ENCODE measurements around the gene RPS6KA5. TPM values are rescaled to one million over a fixed set of nuclear protein-coding genes. Genes with fewer than 3 reads are reported as not detected.
"Not testable (repeated sequence)": the region's sequence is repeated elsewhere in the genome, so short reads cannot be mapped to it uniquely, and the experiment has no call there.

Gene RPS6KA5
- total RNA-seq = 0.48 to 0.65 TPM (median 0.54 TPM) in 3 replicates
- long read RNA-seq, full-length matches to known transcripts = 1 of 1 reads
- long read RNA-seq, partial matches to known transcripts = 0 of 1 reads
- long read RNA-seq, other reads (novel, unspliced or antisense) = 0 of 1 reads

- no peaks in the 10 kb centered on the region for H3K36me3 Mint-ChIP-seq (ENCODE audit: low read depth)
- DNase-seq (ENCODE audit: low spot score) = peak; percentile 100
- peak; percentile 62 for TF ChIP-seq CTCF (IDR thresholded peaks at IDR 0.05)
- no peak within 1 kb of the TSS for H3K27ac Mint-ChIP-seq (ENCODE audit: unreplicated experiment)
- H3K9me3 Mint-ChIP-seq (ENCODE audit: low read depth) = no peaks in the 10 kb centered on the region
- H3K27me3 Mint-ChIP-seq (ENCODE audit: low read depth) = peaks cover 3% of the 10 kb centered on the region
- peaks cover 4% of the 10 kb centered on the region for H3K4me1 Mint-ChIP-seq (ENCODE audit: low read depth)
- H3K4me3 Mint-ChIP-seq (ENCODE audit: unreplicated experiment) = peak within 1 kb of the TSS; percentile 64
Measured at GRCh38 chr14:91060351-91061055, at the start of gene RPS6KA5. Gene RPS6KA5, minus strand, starts transcription at chr14:91060641. Its CDS starts 207 bp downstream, at chr14:91060434.

GRCh38 chr14:91108941-91109611 is 48.6 kb upstream of the RPS6KA5 start:
- DNase-seq (ENCODE audit: low spot score) = no peak
- Mint-ChIP-seq H3K4me3 (ENCODE audit: unreplicated experiment) (no peak overlapping the region), H3K36me3 (ENCODE audit: low read depth) (no peaks in the 10 kb centered on the region), H3K27me3 (ENCODE audit: low read depth) (peaks cover 2% of the 10 kb centered on the region), H3K4me1 (ENCODE audit: low read depth) (peaks cover 23% of the 10 kb centered on the region), H3K9me3 (ENCODE audit: low read depth) (no peaks in the 10 kb centered on the region), H3K27ac (ENCODE audit: unreplicated experiment) (no peak overlapping the region)
- TF ChIP-seq CTCF (IDR thresholded peaks at IDR 0.05) = no peak

- no peak for DNase-seq (ENCODE audit: low spot score)
- no peaks in the 10 kb centered on the region for H3K9me3 Mint-ChIP-seq (ENCODE audit: low read depth)
- H3K36me3 Mint-ChIP-seq (ENCODE audit: low read depth) = no peaks in the 10 kb centered on the region
- H3K27me3 Mint-ChIP-seq (ENCODE audit: low read depth) = peaks cover 10% of the 10 kb centered on the region
- no peak overlapping the region for H3K4me3 Mint-ChIP-seq (ENCODE audit: unreplicated experiment)
- no peak overlapping the region for H3K27ac Mint-ChIP-seq (ENCODE audit: unreplicated experiment)
- no peaks in the 10 kb centered on the region for H3K4me1 Mint-ChIP-seq (ENCODE audit: low read depth)
- TF ChIP-seq CTCF (IDR thresholded peaks at IDR 0.05) = no peak
Measured at GRCh38 chr14:91103116-91103515, 42.7 kb upstream of the RPS6KA5 start.

- no peaks in the 10 kb centered on the region for H3K4me1 Mint-ChIP-seq (ENCODE audit: low read depth)
- no peak for DNase-seq (ENCODE audit: low spot score)
- no peak overlapping the region for H3K4me3 Mint-ChIP-seq (ENCODE audit: unreplicated experiment)
- H3K9me3 Mint-ChIP-seq (ENCODE audit: low read depth) = no peaks in the 10 kb centered on the region
- TF ChIP-seq CTCF (IDR thresholded peaks at IDR 0.05) = no peak
- H3K27me3 Mint-ChIP-seq (ENCODE audit: low read depth) = peaks cover 21% of the 10 kb centered on the region
- H3K27ac Mint-ChIP-seq (ENCODE audit: unreplicated experiment) = no peak overlapping the region
- no peaks in the 10 kb centered on the region for H3K36me3 Mint-ChIP-seq (ENCODE audit: low read depth)
Measured at GRCh38 chr14:91100102-91100501, 39.7 kb upstream of the RPS6KA5 start.

GRCh38 chr14:91098591-91098990 is 38.1 kb upstream of the RPS6KA5 start:
- no peak for DNase-seq (ENCODE audit: low spot score)
- Mint-ChIP-seq H3K4me3 (ENCODE audit: unreplicated experiment) (no peak overlapping the region), H3K27ac (ENCODE audit: unreplicated experiment) (no peak overlapping the region), H3K27me3 (ENCODE audit: low read depth) (peaks cover 25% of the 10 kb centered on the region), H3K36me3 (ENCODE audit: low read depth) (no peaks in the 10 kb centered on the region), H3K9me3 (ENCODE audit: low read depth) (no peaks in the 10 kb centered on the region), H3K4me1 (ENCODE audit: low read depth) (no peaks in the 10 kb centered on the region)
- TF ChIP-seq CTCF (IDR thresholded peaks at IDR 0.05) = no peak

- H3K36me3 Mint-ChIP-seq (ENCODE audit: low read depth); DNase-seq (ENCODE audit: low spot score); H3K4me1 Mint-ChIP-seq (ENCODE audit: low read depth); H3K9me3 Mint-ChIP-seq (ENCODE audit: low read depth); H3K4me3 Mint-ChIP-seq (ENCODE audit: unreplicated experiment); H3K27ac Mint-ChIP-seq (ENCODE audit: unreplicated experiment): not testable (repeated sequence)
- peaks cover 21% of the 10 kb centered on the region for H3K27me3 Mint-ChIP-seq (ENCODE audit: low read depth)
Measured at GRCh38 chr14:91097657-91098056, 37.2 kb upstream of the RPS6KA5 start.

All from chondrocyte (in vitro differentiated cells).